ENCODE data around the gene WDCP. TPM values are rescaled to one million over a fixed set of nuclear protein-coding genes. Genes with fewer than 3 reads are reported as not detected.

Gene WDCP
- total and polyA plus RNA-seq, 10 of the 15 experiments (the other 5 are each of a cell fraction or from before 2014, with no cell fraction given), result 5.5 to 21.3 (median 13.2) TPM

GRCh38 chr2:24082787-24083566, 35.8 kb upstream of the WDCP start:
- ChIA-PET CTCF (interaction anchor here (0.7 to 5.2 kb wide), 41 partner anchors 11 to 1180 kb away, joined by 3 to 105 read pairs (median 4); partner anchors contain the start of genes ATAD2B, FAM228B, FKBP1B and WDCP), SMC1A (ENCODE audit: uncharacterized antibody, unreplicated experiment) (interaction anchor here (0.7 to 3.4 kb wide), 16 partner anchors 10 to 433 kb away, joined by 3 to 44 read pairs (median 4); partner anchors contain the start of genes ATAD2B, FAM228B, PFN4 and WDCP), POLR2A (interaction anchor here (0.6 to 3.3 kb wide), 10 partner anchors 11 to 268 kb away, joined by 3 to 25 read pairs (median 4); partner anchors contain the start of genes ATAD2B, FAM228B, PFN4 and WDCP), RAD21 (ENCODE audit: unreplicated experiment) (interaction anchor here (0.7 to 3.8 kb wide), 17 partner anchors 12 to 321 kb away, joined by 3 to 98 read pairs (median 5); partner anchors contain the start of genes ATAD2B, FAM228B and WDCP)
- intact Hi-C loops (cut with micrococcal nuclease; ENCODE audit: unreplicated experiment), result loop anchor here (1.0 to 5.0 kb wide), 2 partner anchors 40 to 299 kb away; partner anchors contain the start of genes FAM228B and PFN4
- Histone ChIP-seq H3K79me2 (ENCODE audit: control insufficient read depth, insufficient read depth, low read length) (no peaks in the 10 kb centered on the region), H3K27me3 (replicated peaks in 1 of 2; ENCODE audit: control insufficient read depth in 2 of 2, insufficient read depth in 2 of 2, low read length in 1 of 2) (no peaks in the 10 kb centered on the region), H3K36me3 (ENCODE audit: control insufficient read depth in 2 of 2, insufficient read depth in 2 of 2, low read length in 1 of 2) (no peaks in the 10 kb centered on the region; a peak in 2 of 4 replicates), H4K20me1 (ENCODE audit: control insufficient read depth, insufficient read depth) (no peaks in the 10 kb centered on the region), H3K4me2 (ENCODE audit: control insufficient read depth, insufficient read depth) (peak overlapping the region; percentile 95), H3K9me3 (replicated peaks; ENCODE audit: control insufficient read depth, insufficient read depth, low read length) (no peaks in the 10 kb centered on the region), H2AFZ (ENCODE audit: control insufficient read depth, low read depth, low read length) (peak overlapping the region; percentile 98), H3K9ac (ENCODE audit: control insufficient read depth, insufficient read depth, low read length) (peak overlapping the region; percentile 89), H3K27ac (ENCODE audit: control insufficient read depth, insufficient read depth) (peak overlapping the region; percentile 87), H3K4me1 (ENCODE audit: control insufficient read depth, insufficient read depth, low read length) (peaks cover 12% of the 10 kb centered on the region), H3K4me3 (peak overlapping the region; percentile 70; the same call in 1 of the 2 replicates)
- FAIRE-seq (no peak), DNase-seq (ENCODE audit: low read depth, low spot score) (no peak), ATAC-seq (no peak)
- in situ Hi-C loops (cut with MboI), result no loop called here
- no peak for TF ChIP-seq POU2F2 (IDR thresholded peaks at IDR 0.05; ENCODE audit: borderline replicate concordance, low read depth, low read length)
- peak; percentile 62; the same call in 1 of the 2 replicates for TF ChIP-seq RAD51 (IDR thresholded peaks at IDR 0.05)
- WGBS (ENCODE audit: insufficient coverage, insufficient replicate concordance, low lambda C conversion rate, missing lambda C conversion rate), result 88% methylated on average over 8 of the region's 8 CpGs
- BruUV-seq (replicated peaks), result TSS peak; percentile 62

GRCh38 chr2:24080701-24081100, 33.5 kb upstream of the WDCP start:
- ChIA-PET CTCF (interaction anchor here (5.2 kb wide), 1 partner anchor 255 kb away, joined by 105 read pairs; no protein-coding TSS in a partner anchor), RAD21 (ENCODE audit: unreplicated experiment) (no interaction called here), SMC1A (ENCODE audit: uncharacterized antibody, unreplicated experiment) (interaction anchor here (2.3 kb wide), 1 partner anchor 256 kb away, joined by 7 read pairs; no protein-coding TSS in a partner anchor), POLR2A (interaction anchor here (0.5 to 0.7 kb wide), 3 partner anchors 153 to 786 kb away, joined by 3 read pairs; partner anchors contain the start of gene ATAD2B)
- FAIRE-seq (no peak), DNase-seq (ENCODE audit: low read depth, low spot score) (no peak), ATAC-seq (no peak)
- H3K9me3 ChIP-seq (replicated peaks; ENCODE audit: control insufficient read depth, insufficient read depth, low read length), result no peaks in the 10 kb centered on the region; the same call in 2 of the 3 replicates
- no peak overlapping the region for H3K9ac ChIP-seq (ENCODE audit: control insufficient read depth, insufficient read depth, low read length)
- in situ Hi-C loops (cut with MboI) (no loop called here), intact Hi-C loops (cut with micrococcal nuclease; ENCODE audit: unreplicated experiment) (loop anchor here (5.0 kb wide), 1 partner anchor 302 kb away; no protein-coding TSS in a partner anchor)
- peaks cover 4% of the 10 kb centered on the region for H3K79me2 ChIP-seq (ENCODE audit: control insufficient read depth, insufficient read depth, low read length)
- WGBS (ENCODE audit: insufficient coverage, insufficient replicate concordance, low lambda C conversion rate, missing lambda C conversion rate), result 100% methylated on average over 2 of the region's 2 CpGs
- H3K4me2 ChIP-seq (ENCODE audit: control insufficient read depth, insufficient read depth), result no peak overlapping the region
- no peak overlapping the region for H3K27ac ChIP-seq (ENCODE audit: control insufficient read depth, insufficient read depth)
- no TSS peak for BruUV-seq (replicated peaks)
- peaks cover 12% of the 10 kb centered on the region for H3K4me1 ChIP-seq (ENCODE audit: control insufficient read depth, insufficient read depth, low read length)
- H3K4me3 ChIP-seq, result no peak overlapping the region
- no peaks in the 10 kb centered on the region for H3K27me3 ChIP-seq (replicated peaks in 1 of 2; ENCODE audit: control insufficient read depth in 2 of 2, insufficient read depth in 2 of 2, low read length in 1 of 2)
- no peaks in the 10 kb centered on the region for H4K20me1 ChIP-seq (ENCODE audit: control insufficient read depth, insufficient read depth)
- no peaks in the 10 kb centered on the region; a peak in 2 of 4 replicates for H3K36me3 ChIP-seq (ENCODE audit: control insufficient read depth in 2 of 2, insufficient read depth in 2 of 2, low read length in 1 of 2)
- H2AFZ ChIP-seq (ENCODE audit: control insufficient read depth, low read depth, low read length), result no peak overlapping the region
- TF ChIP-seq ZNF592 (IDR thresholded peaks at IDR 0.05), result no peak
- TF ChIP-seq BCL3 (IDR thresholded peaks at IDR 0.05; ENCODE audit: borderline replicate concordance, insufficient read depth, low read depth, low read length, poor library complexity, severe bottlenecking), result no peak
- no peak for TF ChIP-seq POLR2A (IDR thresholded peaks at IDR 0.05; ENCODE audit: low read depth, low read length)
- TF ChIP-seq BACH1 (IDR thresholded peaks at IDR 0.05; ENCODE audit: borderline replicate concordance), result no peak
- no peak for TF ChIP-seq KLF5 (IDR thresholded peaks at IDR 0.05; ENCODE audit: partially characterized antibody)
- TF ChIP-seq SMC3 (IDR thresholded peaks at IDR 0.05; ENCODE audit: borderline replicate concordance, low read length), result no peak
- TF ChIP-seq TCF3 (IDR thresholded peaks at IDR 0.05; ENCODE audit: borderline replicate concordance, insufficient read depth, low read depth, low read length), result no peak

Data from GM12878 (cell line).